Lower lobe of right lung (tissue), 2 donors: ENCODE data around the gene TRAPPC10. TPM values are rescaled to one million over a fixed set of nuclear protein-coding genes. Genes with fewer than 3 reads are reported as not detected.

Experiments used
- ATAC-seq, 2 donors: fragments of 200-7000 bp; cut with Tn5 transposase; one replicate each; pipeline ENCODE4 v1.9.1; 2020 to 2022; ENCODE audit warnings: mild to moderate bottlenecking in 2 of 2, moderate library complexity in 2 of 2
- DNase-seq: peaks from one replicate; pipeline ENCODE4 v3.0.0-alpha.2; 2020
- H3K27ac ChIP-seq: fragments of 200-600 bp; one replicate; pipeline ENCODE4 v1.8.0; 2022
- H3K27me3 ChIP-seq: fragments of 200-600 bp; one replicate; pipeline ENCODE4 v1.8.0; 2022; ENCODE audit warnings: low read depth
- H3K36me3 ChIP-seq: fragments of 200-600 bp; one replicate; pipeline ENCODE4 v1.8.0; 2022; ENCODE audit warnings: mild to moderate bottlenecking
- H3K4me1 ChIP-seq: fragments of 200-600 bp; one replicate; pipeline ENCODE4 v1.8.0; 2022
- H3K4me3 ChIP-seq: fragments of 200-600 bp; one replicate; pipeline ENCODE4 v1.8.0; 2022; ENCODE audit warnings: mild to moderate bottlenecking
- H3K9me3 ChIP-seq: fragments of 200-600 bp; one replicate; pipeline ENCODE4 v1.8.0; 2022
- CTCF ChIP-seq: fragments of 200-600 bp; IDR thresholded peaks from one replicate; pipeline ENCODE4 v1.8.0; 2022; ENCODE audit warnings: antibody characterized with exemption, mild to moderate bottlenecking
- intact Hi-C: fragments of 100-400 bp; cut with DNase I; formaldehyde crosslinking; loops from one replicate; pipeline ENCODE4 v1.11.0; 2022
- total RNA-seq: library from RNA; stranded (reverse); fragmentation: NEBNext Ultra II Directional; extraction: Animal tissue kit (Norgen Biotek cat#: 25700); gene quantifications from one replicate; pipeline ENCODE4 v1.2.1, GENCODE V29; 2021
- donor health status: DM: no; HTN: yes; CAD: no; lungs with severe emphysema.

Gene TRAPPC10
- total RNA-seq, 1 donor from 2014 or later, result 47.4 TPM

GRCh38 chr21:44086636-44087425 lies 74.7 kb downstream of the TRAPPC10 start:
- ATAC-seq (peak in 1 of 2 donors; percentile 13), DNase-seq (no peak)
- H3K4me3 ChIP-seq, result no peak overlapping the region
- H3K4me1 ChIP-seq, result peaks cover 61% of the 10 kb centered on the region
- H3K36me3 ChIP-seq, result peaks cover 98% of the 10 kb centered on the region
- H3K9me3 ChIP-seq, result no peaks in the 10 kb centered on the region
- H3K27ac ChIP-seq, result peak overlapping the region; percentile 12
- no peak for TF ChIP-seq CTCF
- H3K27me3 ChIP-seq, result no peaks in the 10 kb centered on the region
- intact Hi-C loops, result no loop called here

- Histone ChIP-seq H3K27me3 (no peaks in the 10 kb centered on the region), H3K4me3 (no peak overlapping the region), H3K27ac (peak overlapping the region; percentile 12), H3K36me3 (peaks cover 98% of the 10 kb centered on the region), H3K9me3 (no peaks in the 10 kb centered on the region), H3K4me1 (peaks cover 54% of the 10 kb centered on the region)
- no peak for TF ChIP-seq CTCF
- peak; percentile 17 to 47 for ATAC-seq
- DNase-seq, result peak; percentile 63
- intact Hi-C loops, result no loop called here
Observed at GRCh38 chr21:44087426-44088400, 75.6 kb downstream of the TRAPPC10 start.

GRCh38 chr21:44088401-44088780 lies 76.3 kb downstream of the TRAPPC10 start:
- peaks cover 47% of the 10 kb centered on the region for H3K4me1 ChIP-seq
- H3K27me3 ChIP-seq, result no peaks in the 10 kb centered on the region
- TF ChIP-seq CTCF, result no peak
- intact Hi-C loops, result no loop called here
- H3K4me3 ChIP-seq, result no peak overlapping the region
- DNase-seq, result no peak
- H3K9me3 ChIP-seq, result no peaks in the 10 kb centered on the region
- H3K36me3 ChIP-seq, result peaks cover 98% of the 10 kb centered on the region
- ATAC-seq, result no peak
- H3K27ac ChIP-seq, result peak overlapping the region; percentile 12

- peak in 1 of 2 donors; percentile 37 for ATAC-seq
- peaks cover 98% of the 10 kb centered on the region for H3K36me3 ChIP-seq
Observed at GRCh38 chr21:44089001-44089911, 77.1 kb downstream of the TRAPPC10 start.

More at GRCh38 chr21:44089001-44089911, 77.1 kb downstream of the TRAPPC10 start:
- Histone ChIP-seq H3K27me3 (no peaks in the 10 kb centered on the region), H3K27ac (peak overlapping the region; percentile 24), H3K4me1 (peaks cover 41% of the 10 kb centered on the region), H3K4me3 (no peak overlapping the region), H3K9me3 (no peaks in the 10 kb centered on the region)
- no peak for TF ChIP-seq CTCF
- intact Hi-C loops, result no loop called here
- no peak for DNase-seq
